ENCODE data around the gene UBR4.

GRCh38 chr1:19139711-19140110, 70.4 kb downstream of the UBR4 start:
- TF ChIP-seq POLR2AphosphoS5 (IDR thresholded peaks at IDR 0.05; ENCODE audit: borderline replicate concordance, low read depth, low read length), result no peak
- no peak for TF ChIP-seq EZH2 (IDR thresholded peaks at IDR 0.05)

Data from SK-N-MC (cell line).